CD4-positive, alpha-beta T cell treated with Interleukin-12 subunit alpha and Interleukin-12 subunit beta, for 1 hour (primary cell): ENCODE data around the gene KRTAP10-6.
"Not testable (repeated sequence)": the region's sequence is repeated elsewhere in the genome, so short reads cannot be mapped to it uniquely, and the experiment has no call there.

Experiments
- DNase-seq: peaks from one replicate; pipeline ENCODE4 v3.0.0-alpha.2; 2020

KRTAP10-6 gene

GRCh38 chr21:44592446-44593311 lies at the start of gene KRTAP10-6:
Gene KRTAP10-6, minus strand, starts transcription at chr21:44592505. Its CDS starts 21 bp downstream, at chr21:44592484.
- no peak for DNase-seq

- DNase-seq = no peak
Measured at GRCh38 chr21:44640761-44641160, 48.5 kb upstream of the KRTAP10-6 start.

GRCh38 chr21:44639331-44639655 lies 47.0 kb upstream of the KRTAP10-6 start:
- DNase-seq = no peak

GRCh38 chr21:44638506-44639330 lies 46.4 kb upstream of the KRTAP10-6 start:
- DNase-seq = not testable (repeated sequence)

GRCh38 chr21:44637851-44638348 lies 45.6 kb upstream of the KRTAP10-6 start:
- DNase-seq = not testable (repeated sequence)

- DNase-seq = no peak
Measured at GRCh38 chr21:44637018-44637850, 44.9 kb upstream of the KRTAP10-6 start, which contains the start of gene KRTAP10-10. Gene KRTAP10-10, plus strand, starts transcription at chr21:44637356. Its CDS starts 62 bp downstream, at chr21:44637418.

- no peak for DNase-seq
Measured at GRCh38 chr21:44636209-44637017, 44.1 kb upstream of the KRTAP10-6 start.

- no peak for DNase-seq
Measured at GRCh38 chr21:44632067-44632466, 39.8 kb upstream of the KRTAP10-6 start.

- DNase-seq = peak; percentile 12
Measured at GRCh38 chr21:44630440-44630839, 38.1 kb upstream of the KRTAP10-6 start.

- no peak for DNase-seq
Measured at GRCh38 chr21:44628707-44629391, 36.5 kb upstream of the KRTAP10-6 start.

- DNase-seq = not testable (repeated sequence)
Measured at GRCh38 chr21:44627831-44628233, 35.5 kb upstream of the KRTAP10-6 start.

- DNase-seq = not testable (repeated sequence)
Measured at GRCh38 chr21:44627181-44627822, 35.0 kb upstream of the KRTAP10-6 start.

- no peak for DNase-seq
Measured at GRCh38 chr21:44626673-44627143, 34.4 kb upstream of the KRTAP10-6 start, which contains the start of gene KRTAP10-9. Gene KRTAP10-9, plus strand, starts transcription at chr21:44627093. Its CDS starts 79 bp downstream, at chr21:44627172.

GRCh38 chr21:44626262-44626661 lies 34.0 kb upstream of the KRTAP10-6 start:
- DNase-seq = peak; percentile 44

GRCh38 chr21:44625756-44626155 lies 33.5 kb upstream of the KRTAP10-6 start:
- no peak for DNase-seq

- no peak for DNase-seq
Measured at GRCh38 chr21:44623575-44623974, 31.3 kb upstream of the KRTAP10-6 start.

- no peak for DNase-seq
Measured at GRCh38 chr21:44619886-44620285, 27.6 kb upstream of the KRTAP10-6 start.

- peak; percentile 77 for DNase-seq
Measured at GRCh38 chr21:44618909-44619308, 26.6 kb upstream of the KRTAP10-6 start.

GRCh38 chr21:44618504-44618903 lies 26.2 kb upstream of the KRTAP10-6 start:
- peak; percentile 4 for DNase-seq

GRCh38 chr21:44617071-44617501 lies 24.8 kb upstream of the KRTAP10-6 start:
- no peak for DNase-seq
